Measurements from ENCODE around the gene PSG5.
"Not testable (repeated sequence)": the region's sequence is repeated elsewhere in the genome, so short reads cannot be mapped to it uniquely, and the experiment has no call there.

DNA sequence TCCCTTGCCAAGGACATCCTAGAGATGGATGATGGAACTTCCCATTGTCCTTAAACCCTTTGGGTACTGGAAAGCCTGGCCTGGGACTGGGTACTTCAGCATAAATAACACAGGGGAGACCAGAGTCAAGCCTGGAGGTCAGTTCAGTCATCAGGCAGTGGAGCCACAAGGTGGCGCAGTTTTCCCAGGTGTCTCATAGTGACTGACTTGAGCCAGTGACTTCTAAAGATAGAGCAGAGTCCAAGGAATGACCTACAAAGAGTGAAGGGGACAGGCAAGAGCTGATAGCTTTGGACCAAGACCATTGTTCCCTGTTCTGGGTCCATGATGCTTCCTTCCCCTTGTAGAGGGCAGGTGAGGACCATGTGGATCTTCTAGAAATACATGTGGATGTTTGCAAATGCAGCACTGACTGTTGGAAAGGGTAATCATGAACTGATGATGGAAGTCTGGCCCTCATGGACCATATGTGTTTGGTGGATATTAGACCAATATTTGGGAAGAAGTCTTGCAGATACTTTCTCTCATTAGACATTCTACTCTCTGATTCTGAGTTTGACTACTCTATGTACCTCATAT is 6.7 kb downstream of the PSG5 start:
- TF ChIP-seq EZH2 (IDR thresholded peaks at IDR 0.05; ENCODE audit: borderline replicate concordance, low read depth, low read length, severe bottlenecking): not testable (repeated sequence)
- TF ChIP-seq, protein P1, sequence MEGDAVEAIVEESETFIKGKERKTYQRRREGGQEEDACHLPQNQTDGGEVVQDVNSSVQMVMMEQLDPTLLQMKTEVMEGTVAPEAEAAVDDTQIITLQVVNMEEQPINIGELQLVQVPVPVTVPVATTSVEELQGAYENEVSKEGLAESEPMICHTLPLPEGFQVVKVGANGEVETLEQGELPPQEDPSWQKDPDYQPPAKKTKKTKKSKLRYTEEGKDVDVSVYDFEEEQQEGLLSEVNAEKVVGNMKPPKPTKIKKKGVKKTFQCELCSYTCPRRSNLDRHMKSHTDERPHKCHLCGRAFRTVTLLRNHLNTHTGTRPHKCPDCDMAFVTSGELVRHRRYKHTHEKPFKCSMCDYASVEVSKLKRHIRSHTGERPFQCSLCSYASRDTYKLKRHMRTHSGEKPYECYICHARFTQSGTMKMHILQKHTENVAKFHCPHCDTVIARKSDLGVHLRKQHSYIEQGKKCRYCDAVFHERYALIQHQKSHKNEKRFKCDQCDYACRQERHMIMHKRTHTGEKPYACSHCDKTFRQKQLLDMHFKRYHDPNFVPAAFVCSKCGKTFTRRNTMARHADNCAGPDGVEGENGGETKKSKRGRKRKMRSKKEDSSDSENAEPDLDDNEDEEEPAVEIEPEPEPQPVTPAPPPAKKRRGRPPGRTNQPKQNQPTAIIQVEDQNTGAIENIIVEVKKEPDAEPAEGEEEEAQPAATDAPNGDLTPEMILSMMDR (IDR thresholded peaks at IDR 0.05; ENCODE audit: borderline replicate concordance, extremely low read depth, low read length, poor library complexity, severe bottlenecking): peak; percentile 24
